Ovary (tissue), 3 donors: ENCODE measurements around the gene LRRC23.

Source experiments
- CTCF ChIP-seq, 3 donors: fragments of 450-650 bp in 2 of 3; fragments of 200-600 bp in 1 of 3; IDR thresholded peaks; one replicate each; pipeline versions ENCODE4 v1.5.1 to v1.8.0; 2016 to 2022; ENCODE audit warnings: antibody characterized with exemption in 3 of 3, mild to moderate bottlenecking in 1 of 3
- EP300 ChIP-seq: sonication (generic); formaldehyde crosslinking; IDR thresholded peaks from one replicate; pipeline ENCODE4 v1.6.1; 2017; ENCODE audit warnings: antibody characterized with exemption
- POLR2A ChIP-seq: fragments of 450-650 bp; IDR thresholded peaks from one replicate; pipeline ENCODE4 v1.6.1; 2017; ENCODE audit warnings: antibody characterized with exemption, mild to moderate bottlenecking, moderate library complexity
- donor health status: DM: no; HTN: no; CAD: no.

GRCh38 chr12:6952863-6953441, 48.3 kb downstream of the LRRC23 start:
- TF ChIP-seq CTCF (IDR thresholded peaks at IDR 0.05) = no peak
- TF ChIP-seq EP300 = no peak
- no peak for TF ChIP-seq POLR2A
